ENCODE data around the gene KRTAP5-6.

DNA sequence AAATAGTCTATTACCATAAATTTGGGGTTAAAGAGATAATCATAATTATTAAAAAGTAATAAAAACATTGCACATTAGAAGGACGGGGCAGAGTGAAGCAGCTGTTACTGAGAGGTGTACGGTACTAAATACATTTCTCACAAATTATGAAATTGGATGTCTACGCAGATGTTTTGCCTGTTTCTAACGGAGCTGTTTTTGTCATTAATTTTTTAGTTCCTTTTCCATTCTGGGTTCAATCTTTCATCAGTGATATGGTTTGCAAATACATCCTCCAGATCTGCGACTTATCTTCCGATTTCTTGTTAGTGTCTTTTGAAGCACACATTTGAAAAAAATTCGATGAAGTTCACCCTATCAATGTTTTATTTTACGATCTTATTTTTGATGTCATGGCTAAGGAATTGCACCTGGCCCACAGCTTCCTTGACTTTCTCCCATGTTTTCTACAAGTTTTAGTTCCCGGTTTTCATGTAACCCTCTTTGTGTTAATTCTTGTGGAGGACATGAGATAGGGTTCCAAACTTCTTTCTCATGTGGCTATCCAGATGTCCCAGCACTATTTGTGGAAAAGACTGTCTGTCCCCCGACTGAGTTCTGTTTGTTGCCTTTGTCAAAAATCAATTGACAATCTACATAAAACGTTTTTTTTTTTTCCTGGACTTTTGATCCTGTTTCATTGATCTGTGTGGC is 21.3 kb upstream of the KRTAP5-6 start:
- no peak for TF ChIP-seq CTCF (IDR thresholded peaks at IDR 0.05)
- no peak for TF ChIP-seq POLR2A (IDR thresholded peaks at IDR 0.05)
- no peak for TF ChIP-seq POLR2AphosphoS5 (IDR thresholded peaks at IDR 0.05)

Measured in stomach (tissue), 4 donors.